ENCODE results near the gene LAPTM5.
"Not testable (repeated sequence)": the region's sequence is repeated elsewhere in the genome, so short reads cannot be mapped to it uniquely, and the experiment has no call there.

The LAPTM5 gene

DNA sequence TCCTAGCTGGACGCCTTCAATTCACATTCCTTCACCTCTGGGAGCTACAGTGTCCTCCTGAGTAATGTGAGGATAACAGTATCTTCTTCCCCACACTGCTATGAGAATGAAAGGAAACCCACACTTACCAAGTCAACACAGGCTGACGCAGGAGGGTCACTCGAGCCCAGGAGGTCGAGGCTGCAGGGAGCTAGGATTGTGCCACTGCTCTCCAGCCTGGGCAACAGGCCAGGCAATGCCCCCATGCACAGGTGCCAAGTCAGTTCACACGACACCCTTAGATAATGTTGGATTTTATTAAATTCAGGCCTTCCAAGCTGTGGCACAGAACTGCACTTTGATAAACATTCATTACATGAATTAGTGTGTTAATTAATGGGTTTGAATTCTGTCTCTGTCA, 66.1 kb downstream of the LAPTM5 start:
- DNase-seq = no peak

DNA sequence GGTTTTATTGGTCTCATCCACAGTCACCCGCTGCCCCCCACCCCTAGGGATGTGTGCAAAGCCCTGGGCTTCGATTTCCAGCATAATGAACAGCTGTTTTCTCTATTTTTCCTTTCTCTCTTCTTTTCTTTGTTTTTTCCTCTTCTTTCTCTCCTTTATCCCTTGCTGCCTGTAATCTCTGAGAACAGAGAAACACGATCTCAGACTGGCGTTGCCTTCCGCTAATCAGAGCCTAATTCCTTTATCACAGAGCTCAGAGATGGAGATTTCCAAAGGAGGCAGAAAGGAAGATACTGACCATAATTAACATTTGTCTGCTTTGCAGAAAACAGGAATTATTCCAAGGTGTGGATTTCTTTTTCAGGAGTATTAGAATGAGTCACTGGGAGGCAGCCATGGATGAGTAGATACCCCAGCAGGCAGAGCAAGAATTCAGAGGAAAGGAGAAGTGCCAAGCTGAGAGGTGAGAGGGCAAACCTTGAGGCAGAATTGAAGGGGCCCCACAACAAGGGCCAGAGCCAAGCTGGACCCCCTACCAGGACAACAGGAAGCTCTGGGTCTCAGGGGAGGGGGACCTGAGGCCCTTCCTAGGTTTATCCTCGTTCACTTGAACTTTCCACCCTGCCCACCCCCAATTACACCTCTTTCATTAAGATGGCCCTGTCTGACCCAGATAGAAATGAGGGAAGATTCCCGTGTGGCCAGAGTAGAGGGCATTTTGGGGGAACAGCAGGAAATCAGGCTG, 67.5 kb downstream of the LAPTM5 start:
- DNase-seq = no peak

DNA sequence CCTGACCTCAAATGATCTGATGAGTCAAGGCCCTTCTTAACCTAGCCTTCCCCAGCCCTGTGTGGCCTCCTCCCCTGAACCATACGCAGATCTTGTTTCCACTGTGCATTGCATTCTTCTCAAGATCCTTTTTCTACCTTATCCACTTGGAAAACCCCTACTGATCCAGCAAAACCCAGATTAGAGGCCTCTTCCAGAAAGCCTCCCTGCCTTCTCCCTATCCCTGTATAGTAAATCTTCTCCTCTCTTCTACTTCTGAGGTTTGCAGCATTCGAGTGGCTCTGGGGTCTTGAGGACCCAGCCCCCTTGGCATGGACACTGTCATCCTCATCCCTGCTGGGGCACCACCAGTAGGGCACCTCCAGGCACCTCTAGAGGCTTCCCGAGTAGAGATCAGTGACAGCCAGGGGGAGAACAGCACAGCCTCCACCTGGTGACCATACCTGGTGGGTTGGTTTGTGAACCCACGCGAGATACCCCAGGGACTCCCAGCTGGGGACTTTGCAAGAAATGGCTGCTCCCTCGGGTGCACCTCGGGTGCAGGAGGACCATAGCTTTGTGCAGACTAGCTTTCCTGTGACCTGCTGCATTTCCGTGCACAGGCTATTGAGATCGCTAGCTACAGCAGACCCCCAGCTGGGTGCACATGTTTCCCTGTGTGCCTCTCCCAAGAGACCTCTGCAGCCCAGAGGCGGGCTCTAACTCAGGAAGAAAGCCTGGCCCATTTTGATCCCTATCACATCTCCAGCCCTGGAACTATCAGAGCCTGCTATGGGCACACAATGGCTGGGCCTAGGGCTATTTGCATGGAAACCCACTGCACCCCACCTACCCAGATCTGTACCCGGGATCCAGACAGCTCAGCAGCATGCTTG, 68.4 kb downstream of the LAPTM5 start:
- DNase-seq = no peak

DNA sequence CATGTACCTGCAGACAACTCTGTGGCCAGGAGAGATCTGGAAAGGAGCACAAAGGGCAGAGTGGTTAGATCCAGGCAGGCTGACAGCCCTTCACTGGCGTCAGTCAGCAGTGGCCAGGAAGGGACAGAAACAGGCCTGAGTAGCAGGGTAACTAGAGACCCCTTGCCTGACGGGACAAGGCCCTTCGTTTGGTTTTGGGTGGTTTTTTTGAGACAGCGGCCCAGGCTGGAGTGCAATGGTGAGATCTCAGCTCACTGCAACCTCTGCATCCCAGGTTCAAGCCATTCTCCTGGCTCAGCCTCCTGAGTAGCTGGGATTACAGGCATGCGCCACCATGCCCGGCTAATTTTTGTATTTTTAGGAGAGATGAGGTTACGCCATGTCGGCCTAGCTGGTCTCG, 69.1 kb downstream of the LAPTM5 start:
- DNase-seq = not testable (repeated sequence)

DNA sequence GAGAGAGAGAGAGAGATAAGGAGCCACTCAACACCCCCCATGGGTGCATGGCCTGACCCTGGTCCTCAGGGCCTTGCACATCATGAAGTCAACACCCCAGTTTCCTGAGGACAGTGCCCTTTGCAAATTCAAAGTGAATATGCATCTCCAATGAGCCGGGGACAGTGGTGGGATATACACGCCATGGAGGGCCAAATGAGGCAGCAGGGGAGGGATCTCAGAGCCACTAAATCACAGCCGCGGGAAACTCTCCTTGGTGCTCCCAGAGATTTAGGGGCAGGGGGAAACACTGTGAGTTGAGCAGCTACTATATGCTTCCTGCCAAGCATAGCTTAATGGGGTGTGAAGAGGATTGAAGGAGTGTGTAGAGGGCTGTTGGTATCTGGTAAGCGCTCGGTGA, 69.7 kb downstream of the LAPTM5 start:
- DNase-seq = no peak

DNA sequence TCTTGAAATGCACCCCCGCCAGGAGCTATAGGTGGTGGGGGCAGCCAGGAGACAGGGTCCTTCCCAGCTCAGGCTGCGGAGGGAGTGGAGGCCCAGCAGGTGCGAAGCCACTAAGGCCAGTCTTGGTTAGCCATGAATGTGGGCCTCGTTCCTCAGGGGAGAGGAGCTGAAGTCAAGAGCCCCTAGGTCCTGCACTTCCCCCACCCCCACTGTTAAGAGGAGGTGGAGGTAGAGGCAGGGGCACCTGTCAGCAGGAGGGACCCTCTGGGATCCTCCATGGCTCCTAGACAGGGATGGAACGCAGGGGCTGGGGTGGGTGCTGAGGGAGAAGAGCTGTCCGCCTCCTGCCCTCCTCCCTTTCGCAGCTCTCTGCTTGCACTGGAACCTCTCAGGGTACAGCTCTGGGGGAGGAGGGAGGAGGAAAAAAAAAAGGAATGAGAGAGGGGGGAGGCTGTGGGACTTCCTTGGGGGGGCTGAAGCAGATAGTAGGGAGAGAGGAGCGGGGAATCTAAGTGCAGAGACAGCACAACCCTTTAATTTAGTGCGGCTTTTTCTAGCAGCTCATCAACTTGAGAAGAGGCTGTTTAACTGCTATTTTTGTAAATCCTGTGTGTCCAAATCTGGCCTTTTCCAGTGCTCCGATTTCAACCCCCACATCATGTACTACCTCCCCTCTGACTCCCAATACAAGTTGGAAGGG, 71.2 kb downstream of the LAPTM5 start:
- DNase-seq = no peak

DNA sequence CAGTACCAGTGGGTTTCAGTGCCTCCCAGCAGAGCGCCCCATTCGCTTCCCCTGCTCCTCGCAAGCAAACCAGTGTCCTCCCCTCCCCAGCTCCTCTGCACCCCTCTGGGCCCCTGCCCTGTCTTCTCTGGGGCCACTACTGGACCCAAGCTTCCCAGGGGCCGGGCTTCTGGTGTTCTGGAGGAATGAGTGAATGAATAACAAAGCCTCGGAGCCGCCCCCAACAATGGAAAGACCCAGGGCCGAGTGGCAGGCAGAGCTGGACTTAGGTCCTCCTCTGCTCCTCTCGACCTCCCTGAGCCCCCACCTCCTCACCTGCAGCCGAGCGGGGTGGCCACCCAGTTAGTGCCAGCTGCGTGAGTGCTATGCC, 71.8 kb downstream of the LAPTM5 start:
- DNase-seq = no peak

DNA sequence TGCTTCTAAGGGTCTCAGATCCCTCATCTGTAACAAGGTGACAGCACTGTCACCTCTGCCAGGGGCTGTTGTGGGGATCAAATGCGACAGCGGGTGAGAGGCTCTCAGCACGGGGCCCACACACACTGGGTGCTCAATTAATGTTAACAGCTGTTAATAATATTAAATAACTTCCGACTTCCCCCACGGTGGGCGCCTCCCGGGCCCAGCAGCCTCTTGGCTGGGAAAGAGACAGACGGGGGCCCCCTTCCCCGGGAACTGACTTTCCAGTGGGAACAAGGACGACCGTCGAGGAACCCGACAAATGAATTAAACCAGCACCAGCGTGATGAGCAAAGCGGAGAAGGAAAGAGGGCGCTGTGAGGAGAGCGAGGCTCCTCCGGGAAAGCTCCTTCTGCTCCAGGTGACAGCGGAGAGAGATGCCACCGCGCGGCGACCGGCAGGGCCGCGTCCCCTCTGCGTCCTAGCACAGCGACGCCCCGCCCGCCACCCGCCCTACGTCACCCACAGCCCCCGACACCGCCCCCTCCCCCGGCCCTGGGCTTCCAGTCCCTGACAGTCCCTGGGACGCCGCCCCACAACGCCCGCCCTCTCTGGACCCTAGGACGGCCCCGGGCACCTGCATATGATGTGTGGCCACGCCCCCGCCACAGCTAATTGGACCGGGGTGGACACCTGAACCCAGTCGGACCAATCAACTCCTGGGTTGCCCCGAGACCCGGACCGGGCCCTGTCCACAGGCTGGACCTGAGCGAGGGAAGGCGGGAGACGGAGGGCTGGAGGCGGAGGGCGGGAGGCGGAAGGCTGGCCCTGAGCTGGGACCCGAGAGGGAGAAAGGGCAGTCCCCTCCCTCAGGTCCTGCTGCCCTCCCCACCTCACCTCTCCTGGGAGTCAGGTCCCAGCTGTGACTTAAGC, 72.4 kb downstream of the LAPTM5 start:
- DNase-seq = no peak

DNA sequence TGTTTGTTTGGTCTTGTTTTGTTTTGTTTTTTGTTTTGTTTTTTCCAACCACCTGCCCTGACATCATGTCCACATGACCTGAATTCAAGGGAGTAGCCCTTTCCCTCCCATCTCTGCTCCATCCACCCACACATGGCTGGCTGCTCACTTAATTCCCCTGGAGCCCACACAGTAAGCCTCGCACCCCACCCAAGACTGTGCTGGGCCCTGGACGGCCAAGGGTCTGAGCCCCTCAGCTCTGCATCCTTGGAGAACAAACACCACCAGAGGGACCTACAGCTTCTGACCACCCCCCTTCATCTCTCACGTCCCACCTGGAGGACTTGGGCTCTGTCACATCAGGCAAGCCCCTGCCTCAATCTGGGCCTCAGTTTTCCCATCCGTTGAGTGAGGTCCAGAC, 73.3 kb downstream of the LAPTM5 start:
- DNase-seq = no peak

DNA sequence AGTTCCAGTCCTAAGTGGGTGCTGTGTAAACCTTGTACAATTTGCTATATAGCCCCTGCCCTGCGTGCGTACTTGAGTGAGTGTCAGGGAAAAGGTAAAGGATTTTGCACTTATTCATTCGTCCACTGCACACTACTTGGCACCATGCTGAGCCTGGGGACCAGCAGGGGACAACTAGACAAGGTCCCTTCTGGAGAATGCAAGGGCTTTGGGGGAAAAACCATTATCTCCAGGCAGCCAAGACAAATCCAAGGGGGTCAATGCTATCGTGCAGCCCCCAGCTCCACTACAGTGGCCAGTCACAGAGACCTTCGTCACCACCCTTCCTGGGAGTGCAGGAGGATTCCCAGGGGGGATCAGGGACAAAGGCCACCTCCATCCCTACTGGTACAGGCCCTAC, 73.9 kb downstream of the LAPTM5 start:
- DNase-seq = no peak
